ENCODE data around the gene ANAPC7. TPM values are rescaled to one million over a fixed set of nuclear protein-coding genes. Genes with fewer than 3 reads are reported as not detected.

The ANAPC7 gene
- total and polyA plus RNA-seq, 2 of the 13 experiments (the other 11 are each of a cell fraction or from before 2014, with no cell fraction given), result 40.0 to 69.1 TPM

DNA sequence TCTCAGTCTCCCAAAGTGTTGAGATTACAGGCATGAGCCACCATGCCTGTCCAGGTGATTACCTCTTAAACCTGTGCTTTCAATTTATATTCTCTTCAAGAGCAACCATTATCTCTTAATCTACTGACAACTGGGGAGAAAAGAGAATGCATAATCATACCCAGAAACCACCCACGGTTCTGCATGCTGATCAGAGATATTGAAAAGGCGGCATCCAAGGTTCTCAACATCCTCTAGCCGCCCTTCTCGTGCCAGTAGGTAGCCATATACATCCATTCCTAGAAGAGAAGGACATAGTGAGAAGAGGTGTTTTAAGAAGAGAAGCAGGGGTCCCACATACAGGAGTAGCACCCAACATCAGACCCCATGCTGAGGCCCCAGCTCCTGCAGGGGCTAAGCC is 20.8 kb downstream of the ANAPC7 start:
- ChIA-PET CTCF (ENCODE audit: low intra/inter-chr PET ratio, low total read pairs) (no interaction called here), POLR2A (no interaction called here)
- no peak overlapping the region for H3K4me3 ChIP-seq (replicated peaks in 1 of 3; ENCODE audit: insufficient read depth in 1 of 3, low read depth in 2 of 3, low read length in 3 of 3)
- H3K79me2 ChIP-seq (ENCODE audit: insufficient read depth, low read length), result no peaks in the 10 kb centered on the region
- no peaks in the 10 kb centered on the region for H4K20me1 ChIP-seq (ENCODE audit: insufficient read depth, low read length)
- peaks cover 27 to 69% of the 10 kb centered on the region in 2 experiments for H3K36me3 ChIP-seq (replicated peaks in 1 of 2; ENCODE audit: control insufficient read depth in 1 of 2, insufficient read depth in 2 of 2, low read length in 2 of 2)
- WGBS (ENCODE audit: low lambda C conversion rate), result 100% methylated on average over 4 of the region's 4 CpGs
- no peak for FAIRE-seq
- H3K27ac ChIP-seq (ENCODE audit: extremely low read length, insufficient read depth, low read length), result no peak overlapping the region
- BruUV-seq (replicated peaks), result no TSS peak
- no peak overlapping the region for H3K9ac ChIP-seq (ENCODE audit: insufficient read depth, low read depth, low read length)
- H3K9me3 ChIP-seq (ENCODE audit: low read length), result no peaks in the 10 kb centered on the region
- TF ChIP-seq, protein P1, sequence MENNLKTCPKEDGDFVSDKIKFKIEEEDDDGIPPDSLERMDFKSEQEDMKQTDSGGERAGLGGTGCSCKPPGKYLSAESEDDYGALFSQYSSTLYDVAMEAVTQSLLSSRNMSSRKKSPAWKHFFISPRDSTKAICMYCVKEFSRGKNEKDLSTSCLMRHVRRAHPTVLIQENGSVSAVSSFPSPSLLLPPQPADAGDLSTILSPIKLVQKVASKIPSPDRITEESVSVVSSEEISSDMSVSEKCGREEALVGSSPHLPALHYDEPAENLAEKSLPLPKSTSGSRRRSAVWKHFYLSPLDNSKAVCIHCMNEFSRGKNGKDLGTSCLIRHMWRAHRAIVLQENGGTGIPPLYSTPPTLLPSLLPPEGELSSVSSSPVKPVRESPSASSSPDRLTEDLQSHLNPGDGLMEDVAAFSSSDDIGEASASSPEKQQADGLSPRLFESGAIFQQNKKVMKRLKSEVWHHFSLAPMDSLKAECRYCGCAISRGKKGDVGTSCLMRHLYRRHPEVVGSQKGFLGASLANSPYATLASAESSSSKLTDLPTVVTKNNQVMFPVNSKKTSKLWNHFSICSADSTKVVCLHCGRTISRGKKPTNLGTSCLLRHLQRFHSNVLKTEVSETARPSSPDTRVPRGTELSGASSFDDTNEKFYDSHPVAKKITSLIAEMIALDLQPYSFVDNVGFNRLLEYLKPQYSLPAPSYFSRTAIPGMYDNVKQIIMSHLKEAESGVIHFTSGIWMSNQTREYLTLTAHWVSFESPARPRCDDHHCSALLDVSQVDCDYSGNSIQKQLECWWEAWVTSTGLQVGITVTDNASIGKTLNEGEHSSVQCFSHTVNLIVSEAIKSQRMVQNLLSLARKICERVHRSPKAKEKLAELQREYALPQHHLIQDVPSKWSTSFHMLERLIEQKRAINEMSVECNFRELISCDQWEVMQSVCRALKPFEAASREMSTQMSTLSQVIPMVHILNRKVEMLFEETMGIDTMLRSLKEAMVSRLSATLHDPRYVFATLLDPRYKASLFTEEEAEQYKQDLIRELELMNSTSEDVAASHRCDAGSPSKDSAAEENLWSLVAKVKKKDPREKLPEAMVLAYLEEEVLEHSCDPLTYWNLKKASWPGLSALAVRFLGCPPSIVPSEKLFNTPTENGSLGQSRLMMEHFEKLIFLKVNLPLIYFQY (CRISPR knock-in tag; IDR thresholded peaks at IDR 0.05; ENCODE audit: borderline replicate concordance), result no peak
- TF ChIP-seq RXRA (CRISPR knock-in tag; IDR thresholded peaks at IDR 0.05) (no peak), ZNF124 (CRISPR knock-in tag; IDR thresholded peaks at IDR 0.05) (no peak), KDM5B (CRISPR knock-in tag; IDR thresholded peaks at IDR 0.05; ENCODE audit: borderline replicate concordance) (no peak)
- TF ChIP-seq, protein P2, sequence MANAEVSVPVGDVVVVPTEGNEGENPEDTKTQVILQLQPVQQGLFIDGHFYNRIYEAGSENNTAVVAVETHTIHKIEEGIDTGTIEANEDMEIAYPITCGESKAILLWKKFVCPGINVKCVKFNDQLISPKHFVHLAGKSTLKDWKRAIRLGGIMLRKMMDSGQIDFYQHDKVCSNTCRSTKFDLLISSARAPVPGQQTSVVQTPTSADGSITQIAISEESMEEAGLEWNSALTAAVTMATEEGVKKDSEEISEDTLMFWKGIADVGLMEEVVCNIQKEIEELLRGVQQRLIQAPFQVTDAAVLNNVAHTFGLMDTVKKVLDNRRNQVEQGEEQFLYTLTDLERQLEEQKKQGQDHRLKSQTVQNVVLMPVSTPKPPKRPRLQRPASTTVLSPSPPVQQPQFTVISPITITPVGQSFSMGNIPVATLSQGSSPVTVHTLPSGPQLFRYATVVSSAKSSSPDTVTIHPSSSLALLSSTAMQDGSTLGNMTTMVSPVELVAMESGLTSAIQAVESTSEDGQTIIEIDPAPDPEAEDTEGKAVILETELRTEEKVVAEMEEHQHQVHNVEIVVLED (CRISPR knock-in tag; IDR thresholded peaks at IDR 0.05; ENCODE audit: borderline replicate concordance), result no peak
- DNase-seq (ENCODE audit: low spot score), result no peak
- in situ Hi-C loops (cut with HindIII; ENCODE audit: extremely low pct_ligation_motif_present, low pct_unique_long_range_greater_than_20kb), result no loop called here
- ATAC-seq, result no peak
- H3K4me1 ChIP-seq (ENCODE audit: insufficient read depth, low read length), result no peaks in the 10 kb centered on the region
- no peak overlapping the region for H3K4me2 ChIP-seq (ENCODE audit: low read depth, low read length)
- no peaks in the 10 kb centered on the region for H3K27me3 ChIP-seq (ENCODE audit: control insufficient read depth in 1 of 2, insufficient read depth in 2 of 2, low read length in 2 of 2)
- intact Hi-C loops (cut with micrococcal nuclease; ENCODE audit: unreplicated experiment), result no loop called here
- H2AFZ ChIP-seq (ENCODE audit: low read length), result no peak overlapping the region

All from HepG2 (cell line).